ENCODE results near the gene SYTL3.

DNA sequence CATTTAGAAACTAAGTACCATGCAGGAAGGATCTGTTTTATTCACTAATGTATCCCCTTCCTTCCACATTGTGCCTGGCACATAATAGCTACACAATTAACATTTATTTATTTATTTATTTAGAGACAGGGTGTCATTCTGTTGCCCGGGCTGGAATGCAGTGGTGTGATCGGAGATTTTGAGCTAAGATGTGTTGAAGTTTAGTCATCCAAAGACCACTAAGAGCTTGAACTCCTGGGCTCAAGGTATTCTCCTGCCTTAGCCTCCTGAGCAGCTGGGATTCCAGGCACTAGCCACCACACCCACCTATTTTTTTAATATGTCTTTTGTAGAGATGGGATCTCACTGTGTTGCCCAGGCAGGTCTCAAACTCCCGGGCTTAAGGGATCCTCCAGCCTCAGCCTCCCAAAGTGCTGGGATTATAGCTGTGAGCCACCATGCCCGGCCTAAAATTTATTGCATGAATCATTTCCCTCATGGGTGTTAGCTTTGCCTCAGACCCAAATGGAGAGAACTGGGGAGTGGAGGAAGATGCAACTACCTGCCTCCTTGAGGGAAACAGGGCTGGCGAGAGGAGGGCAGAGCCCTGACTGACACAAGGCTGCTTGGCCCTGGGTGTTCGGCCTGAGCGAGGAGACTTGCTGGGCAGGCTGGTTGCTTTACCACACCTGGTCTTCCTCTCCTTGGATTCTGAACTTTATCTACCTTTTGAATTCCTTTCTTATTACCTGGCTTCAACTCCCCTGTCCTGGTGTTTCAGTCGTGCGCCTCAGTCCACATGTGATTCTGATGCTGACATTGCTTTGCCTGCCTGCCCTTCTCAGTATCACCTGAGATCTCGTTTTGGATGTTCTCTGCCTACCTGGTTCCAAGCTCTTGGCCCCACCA is 3.6 kb upstream of the SYTL3 start:
- TF ChIP-seq, protein P1, sequence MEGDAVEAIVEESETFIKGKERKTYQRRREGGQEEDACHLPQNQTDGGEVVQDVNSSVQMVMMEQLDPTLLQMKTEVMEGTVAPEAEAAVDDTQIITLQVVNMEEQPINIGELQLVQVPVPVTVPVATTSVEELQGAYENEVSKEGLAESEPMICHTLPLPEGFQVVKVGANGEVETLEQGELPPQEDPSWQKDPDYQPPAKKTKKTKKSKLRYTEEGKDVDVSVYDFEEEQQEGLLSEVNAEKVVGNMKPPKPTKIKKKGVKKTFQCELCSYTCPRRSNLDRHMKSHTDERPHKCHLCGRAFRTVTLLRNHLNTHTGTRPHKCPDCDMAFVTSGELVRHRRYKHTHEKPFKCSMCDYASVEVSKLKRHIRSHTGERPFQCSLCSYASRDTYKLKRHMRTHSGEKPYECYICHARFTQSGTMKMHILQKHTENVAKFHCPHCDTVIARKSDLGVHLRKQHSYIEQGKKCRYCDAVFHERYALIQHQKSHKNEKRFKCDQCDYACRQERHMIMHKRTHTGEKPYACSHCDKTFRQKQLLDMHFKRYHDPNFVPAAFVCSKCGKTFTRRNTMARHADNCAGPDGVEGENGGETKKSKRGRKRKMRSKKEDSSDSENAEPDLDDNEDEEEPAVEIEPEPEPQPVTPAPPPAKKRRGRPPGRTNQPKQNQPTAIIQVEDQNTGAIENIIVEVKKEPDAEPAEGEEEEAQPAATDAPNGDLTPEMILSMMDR (IDR thresholded peaks at IDR 0.05): no peak
- TF ChIP-seq POLR2A (IDR thresholded peaks at IDR 0.05) (no peak), POLR2AphosphoS5 (IDR thresholded peaks at IDR 0.05) (no peak)
